IMR-90 (cell line): ENCODE results near the gene SLC4A1. TPM values are rescaled to one million over a fixed set of nuclear protein-coding genes. Genes with fewer than 3 reads are reported as not detected.

Experiments
- FOS ChIP-seq: fragments of 150-350 bp; IDR thresholded peaks from 2 replicates; pipeline ENCODE4 v1.6.1; 2016; ENCODE audit warnings: low read depth, low read length
- MAFK ChIP-seq: IDR thresholded peaks from 2 replicates; pipeline ENCODE4 v1.6.1; 2012; ENCODE audit warnings: low read depth, low read length, improper control_type of control experiment
- MAZ ChIP-seq: IDR thresholded peaks from 2 replicates; pipeline ENCODE4 v1.6.1; 2012; ENCODE audit warnings: low read depth, mild to moderate bottlenecking, low read length, improper control_type of control experiment, moderate library complexity, borderline replicate concordance
- RAD21 ChIP-seq: IDR thresholded peaks from 2 replicates; pipeline ENCODE4 v1.6.1; 2012; ENCODE audit warnings: low read length, improper control_type of control experiment
- polyA plus RNA-seq, 3 experiments: library from polyadenylated mRNA; depleted of rRNA; stranded (reverse); fragments of >200 nt; gene quantifications; 2 replicates each; pipeline ENCODE4 v1.2.3, GENCODE V29; 2012; ENCODE audit warnings: low replicate concordance in 1 of 3
- total RNA-seq: library from RNA; depleted of rRNA; stranded (reverse); fragments of >200 nt; gene quantifications from 2 replicates; pipeline ENCODE4 v1.2.3, GENCODE V29; 2012
- TF ChIP-seq, protein P1 (sequence below): fragments of 150-350 bp; IDR thresholded peaks from 2 replicates; pipeline ENCODE4 v1.6.1; 2017; ENCODE audit warnings: mild to moderate bottlenecking, antibody characterized with exemption, low read length, low read depth

The SLC4A1 gene
- total and polyA plus RNA-seq, 2 of the 4 experiments (the other 2 are of a cell fraction), result not detected

DNA sequence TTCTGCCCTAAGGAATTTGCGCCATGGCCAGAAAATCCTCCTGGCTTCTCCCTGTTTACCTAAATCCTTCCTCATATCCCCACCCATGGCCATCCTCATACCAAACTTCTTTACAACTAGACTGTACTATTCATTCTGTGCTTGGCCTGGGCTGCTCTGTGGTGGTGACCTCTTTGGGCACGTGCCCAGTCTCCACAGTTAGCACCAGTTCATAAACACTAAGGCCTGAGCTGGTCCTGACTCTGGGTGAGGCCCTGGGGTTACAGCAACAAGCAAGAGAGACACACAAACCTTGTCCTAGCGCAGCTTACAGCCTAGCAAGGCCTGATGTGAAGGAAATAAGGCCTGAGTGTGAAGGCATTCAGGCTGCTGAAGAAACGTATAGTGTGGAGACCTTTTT lies 65.2 kb downstream of the SLC4A1 start (continued):
- TF ChIP-seq, protein P1, sequence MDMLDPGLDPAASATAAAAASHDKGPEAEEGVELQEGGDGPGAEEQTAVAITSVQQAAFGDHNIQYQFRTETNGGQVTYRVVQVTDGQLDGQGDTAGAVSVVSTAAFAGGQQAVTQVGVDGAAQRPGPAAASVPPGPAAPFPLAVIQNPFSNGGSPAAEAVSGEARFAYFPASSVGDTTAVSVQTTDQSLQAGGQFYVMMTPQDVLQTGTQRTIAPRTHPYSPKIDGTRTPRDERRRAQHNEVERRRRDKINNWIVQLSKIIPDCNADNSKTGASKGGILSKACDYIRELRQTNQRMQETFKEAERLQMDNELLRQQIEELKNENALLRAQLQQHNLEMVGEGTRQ, result no peak
- no peak for TF ChIP-seq RAD21
- no peak for TF ChIP-seq MAZ
- no peak for TF ChIP-seq MAFK
- TF ChIP-seq FOS, result no peak
